H1 (cell line): ENCODE data around the gene MMADHC. TPM values are rescaled to one million over a fixed set of nuclear protein-coding genes. Genes with fewer than 3 reads are reported as not detected.

Experiments used
- EGR1 ChIP-seq: IDR thresholded peaks from 2 replicates; pipeline ENCODE4 v1.6.1; 2011; ENCODE audit warnings: low read depth, low read length, borderline replicate concordance
- HDAC6 ChIP-seq: IDR thresholded peaks from one replicate; pipeline ENCODE4 v1.7.1; 2012; ENCODE audit warnings: low read depth, mild to moderate bottlenecking, inconsistent platforms, low read length, moderate library complexity
- MAFK ChIP-seq: IDR thresholded peaks from 2 replicates; pipeline ENCODE4 v1.6.1; 2012; ENCODE audit warnings: low read depth, mild to moderate bottlenecking, improper control_type of control experiment, low read length
- SUZ12 ChIP-seq: fragments of 200-600 bp; sonication (generic); IDR thresholded peaks from 2 replicates; pipeline ENCODE4 v1.6.1; 2012; ENCODE audit warnings: mild to moderate bottlenecking, inconsistent platforms, low read length, moderate library complexity, mixed read lengths
- YY1 ChIP-seq: IDR thresholded peaks from 2 replicates; pipeline ENCODE4 v1.6.1; 2011; ENCODE audit warnings: low read depth, mild to moderate bottlenecking, low read length
- polyA plus RNA-seq, 7 experiments: library from polyadenylated mRNA; depleted of rRNA in 3 of 7; stranded (reverse) in 5 of 7; unstranded in 2 of 7; fragments of >200 nt in 5 of 7; fragments of 200-250 nt in 2 of 7; gene quantifications; 1 replicate in 5 of 7; 2 replicates in 1 of 7; 4 replicates in 1 of 7; pipeline versions ENCODE4 v1.2.1 to v1.2.3, GENCODE V29; 2011 to 2013; ENCODE audit warnings: missing spikeins in 2 of 7, mixed read lengths in 2 of 7
- total RNA-seq: library from RNA; stranded (reverse); fragmentation: NEBNext Ultra II Directional; extraction: Animal tissue kit (Norgen Biotek cat#: 25700); gene quantifications from 2 replicates; pipeline ENCODE4 v1.2.1, GENCODE V29; 2021

MMADHC gene
- total and polyA plus RNA-seq, 2 of the 8 experiments (the other 6 are each of a cell fraction or from before 2014, with no cell fraction given): 61.1 to 130 TPM

DNA sequence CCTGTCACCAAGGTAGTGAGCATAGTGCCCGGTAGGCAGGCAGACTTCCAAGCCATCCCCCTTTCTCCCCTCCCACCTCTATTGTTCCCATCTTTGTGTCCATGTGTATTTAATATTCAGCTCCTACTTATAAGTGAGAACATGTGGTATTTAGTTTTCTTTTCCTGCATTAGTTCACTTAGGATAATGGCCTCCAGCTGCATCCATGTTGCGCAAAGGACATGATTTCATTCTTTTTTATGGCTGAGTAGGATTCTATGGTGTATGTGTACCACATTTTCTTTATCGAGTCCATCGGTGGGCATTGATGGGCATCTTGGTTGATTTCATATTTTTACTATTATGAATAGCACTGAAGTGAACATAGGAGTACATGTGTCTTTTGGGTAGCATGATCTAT is 35.3 kb downstream of the MMADHC start (continued):
- TF ChIP-seq HDAC6: no peak
- no peak for TF ChIP-seq SUZ12
- TF ChIP-seq EGR1: no peak
- TF ChIP-seq MAFK: no peak
- no peak for TF ChIP-seq YY1
